GM19395 (cell line): ENCODE measurements around the gene CPNE9.

ENCODE experiments used
- ATAC-seq: cut with Tn5 transposase; IDR thresholded peaks from one replicate; pipeline ENCODE4 v1.9.1; 2021; ENCODE audit warnings: mild to moderate bottlenecking, moderate library complexity; ENCODE audit not compliant: unreplicated experiment

CPNE9 gene, protein sequence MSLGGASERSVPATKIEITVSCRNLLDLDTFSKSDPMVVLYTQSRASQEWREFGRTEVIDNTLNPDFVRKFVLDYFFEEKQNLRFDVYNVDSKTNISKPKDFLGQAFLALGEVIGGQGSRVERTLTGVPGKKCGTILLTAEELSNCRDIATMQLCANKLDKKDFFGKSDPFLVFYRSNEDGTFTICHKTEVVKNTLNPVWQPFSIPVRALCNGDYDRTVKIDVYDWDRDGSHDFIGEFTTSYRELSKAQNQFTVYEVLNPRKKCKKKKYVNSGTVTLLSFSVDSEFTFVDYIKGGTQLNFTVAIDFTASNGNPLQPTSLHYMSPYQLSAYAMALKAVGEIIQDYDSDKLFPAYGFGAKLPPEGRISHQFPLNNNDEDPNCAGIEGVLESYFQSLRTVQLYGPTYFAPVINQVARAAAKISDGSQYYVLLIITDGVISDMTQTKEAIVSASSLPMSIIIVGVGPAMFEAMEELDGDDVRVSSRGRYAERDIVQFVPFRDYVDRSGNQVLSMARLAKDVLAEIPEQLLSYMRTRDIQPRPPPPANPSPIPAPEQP

GRCh38 chr3:9703736-9704346 lies at the start of gene CPNE9:
TSS of gene CPNE9 (plus strand) at chr3:9703833. CDS start at chr3:9703997, 164 bp downstream.
- ATAC-seq, result no peak

DNA sequence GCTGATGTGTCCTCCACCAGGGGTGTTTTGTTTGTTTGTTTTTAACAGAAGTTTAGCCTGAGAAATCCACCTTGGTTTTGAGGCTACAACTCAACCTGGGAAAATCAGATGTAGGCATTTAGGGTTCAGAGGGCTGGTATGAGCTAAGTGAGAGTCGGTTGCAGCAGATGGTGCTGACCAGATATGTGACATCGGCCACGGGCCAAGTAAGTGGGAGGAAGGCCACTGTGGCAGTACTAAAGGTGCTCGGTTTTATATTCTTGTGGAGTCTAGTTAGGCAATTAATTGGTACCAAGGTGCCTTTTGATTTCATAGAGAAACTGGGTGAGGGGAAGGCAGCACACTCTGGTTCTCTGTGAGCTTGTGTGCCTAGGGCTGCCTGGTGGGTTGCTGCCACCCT lies 43.8 kb upstream of the CPNE9 start:
- ATAC-seq, result no peak

GRCh38 chr3:9660972-9661371 lies 42.7 kb upstream of the CPNE9 start:
- no peak for ATAC-seq

- no peak for ATAC-seq
Observed at GRCh38 chr3:9664119-9664751, 39.4 kb upstream of the CPNE9 start.

- no peak for ATAC-seq
Observed at GRCh38 chr3:9666704-9667445, 36.8 kb upstream of the CPNE9 start.

GRCh38 chr3:9669277-9669676 lies 34.4 kb upstream of the CPNE9 start:
- ATAC-seq, result no peak

- ATAC-seq, result no peak
Observed at GRCh38 chr3:9669720-9670432, 33.8 kb upstream of the CPNE9 start.

DNA sequence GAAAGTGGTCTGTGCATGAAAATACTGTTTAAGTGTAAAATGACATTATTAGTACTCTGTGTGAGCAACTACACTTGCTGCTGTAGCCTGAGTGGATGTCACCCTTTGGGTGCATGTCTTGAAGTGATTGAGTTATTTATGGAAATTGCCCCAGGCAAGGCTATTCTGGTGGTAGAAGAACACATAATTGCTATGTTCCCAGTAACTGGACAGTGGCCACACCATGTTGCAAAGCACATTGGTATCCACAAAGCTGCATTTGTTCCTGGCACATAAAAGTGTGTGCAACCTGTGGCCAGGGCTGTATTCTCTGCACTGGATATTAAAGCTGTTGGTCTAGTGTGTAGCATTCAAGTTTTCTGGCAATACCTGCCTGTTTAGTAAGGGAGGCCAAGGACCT lies 30.6 kb upstream of the CPNE9 start:
- ATAC-seq, result no peak

- ATAC-seq, result no peak
Observed at GRCh38 chr3:9673752-9674151, 29.9 kb upstream of the CPNE9 start.

- ATAC-seq, result no peak
Observed at GRCh38 chr3:9675736-9676290, 27.8 kb upstream of the CPNE9 start.

DNA sequence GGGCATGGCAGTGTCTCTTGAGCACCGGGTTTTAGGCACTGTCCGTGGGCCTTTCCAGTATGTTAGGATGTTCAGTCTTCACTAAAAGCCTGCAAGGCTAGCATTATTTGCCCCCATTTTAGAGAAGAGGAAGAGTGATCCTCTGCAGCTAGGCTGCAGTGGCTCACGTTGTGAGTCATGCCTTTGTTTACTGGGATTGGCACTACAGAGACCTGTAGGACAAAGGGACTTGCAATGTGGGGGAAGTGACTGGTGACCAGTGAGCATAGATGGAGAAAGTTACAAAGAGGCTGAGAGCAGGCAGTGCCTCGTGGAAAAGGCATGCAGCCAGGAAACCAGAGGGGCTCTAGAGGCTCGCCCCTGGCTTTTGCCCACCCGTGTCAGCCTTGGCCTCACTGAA lies 26.8 kb upstream of the CPNE9 start:
- no peak for ATAC-seq

- ATAC-seq, result no peak
Observed at GRCh38 chr3:9678493-9678892, 25.1 kb upstream of the CPNE9 start.

DNA sequence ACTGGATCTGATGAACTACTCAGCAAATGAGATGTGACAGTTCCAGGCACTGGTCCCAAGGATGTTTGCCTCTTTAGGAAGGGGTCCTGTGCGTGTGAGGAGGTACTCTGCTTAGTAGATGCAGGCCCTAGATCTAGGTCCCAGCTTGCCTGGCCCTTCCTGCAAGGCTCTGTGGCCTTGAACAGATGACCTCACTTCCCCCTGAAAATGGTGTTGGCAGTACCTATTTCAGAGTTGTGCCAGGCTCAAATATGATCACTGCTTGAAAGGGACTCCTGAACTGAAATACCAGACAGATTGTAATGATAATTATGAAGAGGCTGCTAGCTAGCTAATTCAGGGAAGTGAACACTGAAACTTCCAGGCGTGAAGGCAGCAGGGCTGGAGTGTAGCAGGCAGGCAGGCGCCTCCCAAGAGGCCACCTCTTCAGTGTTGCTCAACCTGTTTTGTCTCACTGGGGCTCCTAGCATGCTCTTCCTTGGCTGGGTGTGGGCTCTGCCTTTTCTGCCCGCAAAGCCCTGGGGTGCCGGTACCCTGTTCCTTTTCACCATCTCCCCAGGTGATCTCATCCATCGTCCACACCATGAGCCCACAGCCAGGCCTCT lies 24.1 kb upstream of the CPNE9 start:
- no peak for ATAC-seq

DNA sequence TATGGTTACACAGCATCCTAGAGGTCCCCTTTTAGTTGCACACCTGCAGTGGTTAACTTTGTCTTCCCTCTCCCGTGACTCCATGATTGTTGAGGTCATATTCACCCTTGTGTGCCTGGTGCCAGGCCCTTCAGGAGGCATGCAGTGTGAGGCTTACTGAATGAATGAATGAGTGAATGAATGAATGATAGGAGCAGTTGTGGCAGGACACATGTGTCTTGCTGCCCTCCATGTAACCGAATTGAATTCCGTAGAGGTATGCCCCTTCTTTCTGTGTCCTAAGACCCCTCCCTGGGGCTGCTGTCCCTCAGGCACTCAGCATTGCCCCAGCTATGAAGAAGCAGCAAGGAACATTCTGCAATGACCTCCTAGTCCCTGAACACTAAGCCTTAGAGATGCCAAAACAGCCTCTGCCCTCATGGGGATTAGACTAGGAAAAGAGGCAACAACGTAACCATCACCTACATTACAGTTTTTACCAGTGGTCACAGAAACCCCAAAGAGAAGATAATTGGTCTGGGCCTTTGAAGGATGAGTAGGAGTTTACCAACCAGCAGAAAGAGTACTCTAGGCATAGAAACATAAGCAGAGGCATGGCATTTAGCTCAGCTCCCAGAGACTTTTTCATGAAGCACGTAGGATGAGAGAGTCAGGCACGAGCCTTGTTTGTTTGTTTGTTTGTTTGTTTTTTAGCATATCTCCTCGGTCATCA lies 22.5 kb upstream of the CPNE9 start:
- ATAC-seq, result no peak

DNA sequence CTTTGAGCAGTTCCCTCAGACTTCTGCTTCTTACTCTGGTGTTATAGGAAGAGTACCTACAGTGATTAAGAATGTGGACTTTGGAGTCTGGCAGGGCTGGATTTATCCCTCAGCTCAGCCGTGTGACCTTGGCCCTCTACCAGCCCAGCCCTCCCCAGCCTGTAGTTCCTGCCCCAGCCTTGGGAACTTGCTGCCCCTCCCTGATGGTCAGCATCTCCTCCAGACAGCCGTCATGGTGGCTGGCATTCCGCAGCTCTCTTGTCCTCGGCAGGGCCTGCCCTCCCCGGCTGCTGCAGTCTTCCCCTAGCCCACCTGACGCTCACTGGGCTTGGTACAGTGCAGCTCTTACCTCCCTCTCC lies 21.9 kb upstream of the CPNE9 start:
- no peak for ATAC-seq

GRCh38 chr3:9682096-9682495 lies 21.5 kb upstream of the CPNE9 start:
- ATAC-seq, result no peak

DNA sequence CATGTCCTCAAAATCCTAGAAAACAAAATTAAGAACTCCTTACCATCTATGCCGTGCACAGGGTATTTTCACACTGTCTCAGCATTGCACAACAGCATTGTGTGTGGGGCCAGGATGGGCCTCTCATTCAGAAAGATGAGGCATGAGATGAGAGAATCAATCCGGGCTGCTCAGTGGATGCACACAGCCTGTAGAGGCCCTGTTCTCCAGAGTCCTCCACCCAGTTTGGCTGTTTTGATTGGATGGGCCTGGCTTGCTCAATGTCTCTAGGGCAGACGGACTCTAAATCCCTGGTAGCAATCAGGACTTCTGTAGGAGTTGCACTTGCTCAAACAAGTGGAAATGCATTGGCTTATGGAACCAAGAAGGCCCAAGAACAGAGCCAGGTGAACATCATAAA lies 20.2 kb upstream of the CPNE9 start:
- no peak for ATAC-seq

DNA sequence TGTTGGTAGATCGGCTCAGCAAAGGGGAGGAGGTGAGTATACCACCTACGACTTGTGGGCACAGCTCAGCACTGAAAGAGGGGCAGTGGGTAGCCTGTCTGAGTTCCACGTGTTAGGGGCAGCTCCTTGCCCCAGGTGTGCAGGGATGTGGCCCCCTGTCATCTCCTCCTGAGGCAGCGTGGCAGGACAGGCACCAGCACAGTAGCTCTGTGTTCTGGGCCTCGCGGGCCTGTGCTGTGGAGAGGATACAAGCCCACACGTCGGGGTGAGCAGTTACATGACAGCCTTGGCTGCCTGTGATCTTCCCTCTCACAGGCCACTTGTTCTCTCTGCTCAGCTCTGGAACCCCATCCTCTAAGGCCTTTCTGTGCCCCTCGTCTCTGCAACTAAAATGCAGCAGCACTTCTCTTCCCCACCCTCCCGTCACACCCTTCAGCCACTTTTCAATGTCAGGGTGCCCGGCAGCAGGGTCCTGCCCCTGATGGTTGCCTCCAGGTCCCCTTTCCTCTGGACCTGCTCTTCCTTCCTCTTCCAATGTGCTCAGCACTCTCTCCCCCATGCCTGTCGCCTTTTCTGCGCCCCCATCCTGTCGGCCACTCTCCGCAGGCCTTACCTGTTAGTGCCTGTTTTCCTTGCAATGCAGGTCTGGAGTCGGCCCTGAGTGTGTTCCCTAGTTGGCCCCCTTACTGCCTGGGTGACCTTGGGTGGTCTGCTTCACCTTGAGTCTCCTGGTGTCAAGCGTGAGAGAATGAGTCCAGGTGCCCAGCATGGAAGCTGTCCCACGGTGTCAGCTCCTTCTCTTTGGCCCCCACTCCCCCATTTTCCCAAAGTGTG lies 18.2 kb upstream of the CPNE9 start:
- ATAC-seq, result no peak
